Stimulated activated CD8-positive, alpha-beta memory T cell treated with anti-CD3 and anti-CD28 coated beads, Interleukin-15, amount 100 ng/mL, for 4 hours (primary cell): ENCODE data around the gene MCCC1.

Experiments
- DNase-seq, 2 donors: peaks; one replicate each; pipeline ENCODE4 v3.0.0-alpha.2; 2020; ENCODE audit warnings: low read depth in 2 of 2

MCCC1 gene

DNA sequence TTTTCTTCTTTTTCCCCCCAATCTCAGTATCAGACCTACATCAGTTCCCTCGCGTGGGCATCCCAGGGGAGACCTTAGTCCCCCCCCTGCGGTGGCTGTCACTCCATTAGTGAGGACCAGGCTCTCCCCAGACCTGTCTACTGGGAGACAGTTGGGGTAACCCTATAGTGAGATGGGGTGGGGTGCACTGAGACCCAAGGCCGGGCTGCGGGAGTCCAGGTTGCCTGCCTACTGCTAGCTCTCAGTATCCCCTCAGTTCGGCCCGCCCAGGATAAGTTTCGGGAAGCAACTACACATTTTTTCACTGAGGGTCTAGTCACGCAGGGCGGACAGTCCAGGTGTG lies 118.3 kb downstream of the MCCC1 start:
- DNase-seq = no peak

DNA sequence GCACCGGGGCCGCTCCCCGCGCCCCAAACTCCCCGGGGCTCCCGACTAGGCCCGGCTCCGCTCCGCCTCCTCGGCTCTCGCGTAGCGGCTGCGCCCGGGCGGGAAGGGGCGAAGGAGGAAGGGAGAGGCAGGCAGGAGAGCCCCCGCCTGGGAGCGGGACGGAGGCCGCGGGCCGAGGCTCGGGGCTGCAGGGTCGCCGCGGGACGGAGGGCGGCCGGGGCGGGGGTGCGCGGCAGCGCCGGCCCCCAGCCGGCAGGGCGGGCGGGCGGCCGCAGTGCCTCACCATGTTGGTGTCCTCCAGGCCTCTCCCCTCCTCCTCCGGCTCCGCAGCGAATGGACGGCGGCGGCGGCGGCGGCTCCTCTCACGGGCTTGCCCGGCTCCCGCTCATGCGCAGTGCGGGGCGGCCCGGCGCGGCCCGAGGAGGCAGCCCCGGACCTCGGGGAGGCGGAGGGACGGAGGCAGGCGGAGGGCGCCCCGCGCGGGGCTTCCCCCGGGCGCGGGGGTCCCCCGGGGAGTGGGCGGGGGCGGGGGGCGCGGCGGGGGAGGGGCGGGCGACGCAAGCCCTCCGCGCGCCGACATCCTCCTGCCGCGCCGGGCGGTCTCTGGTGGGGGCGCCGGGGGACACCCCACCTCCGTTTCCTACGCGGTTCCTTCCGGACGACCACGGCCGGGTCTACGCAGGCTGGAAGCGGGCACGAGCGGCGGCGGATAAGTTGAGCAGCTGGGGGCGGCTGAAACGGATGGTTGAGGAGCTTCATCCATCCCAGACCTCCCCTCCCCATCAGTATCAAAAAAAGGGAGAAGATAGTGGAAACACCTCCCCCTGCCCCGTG lies 118.9 kb downstream of the MCCC1 start, which contains the start of gene DCUN1D1:
DCUN1D1 (minus strand) TSS at position 335 of the 834 bp plus-strand sequence; CDS start at position 286, 49 bp downstream.
- peak; percentile 70 to 77 for DNase-seq

DNA sequence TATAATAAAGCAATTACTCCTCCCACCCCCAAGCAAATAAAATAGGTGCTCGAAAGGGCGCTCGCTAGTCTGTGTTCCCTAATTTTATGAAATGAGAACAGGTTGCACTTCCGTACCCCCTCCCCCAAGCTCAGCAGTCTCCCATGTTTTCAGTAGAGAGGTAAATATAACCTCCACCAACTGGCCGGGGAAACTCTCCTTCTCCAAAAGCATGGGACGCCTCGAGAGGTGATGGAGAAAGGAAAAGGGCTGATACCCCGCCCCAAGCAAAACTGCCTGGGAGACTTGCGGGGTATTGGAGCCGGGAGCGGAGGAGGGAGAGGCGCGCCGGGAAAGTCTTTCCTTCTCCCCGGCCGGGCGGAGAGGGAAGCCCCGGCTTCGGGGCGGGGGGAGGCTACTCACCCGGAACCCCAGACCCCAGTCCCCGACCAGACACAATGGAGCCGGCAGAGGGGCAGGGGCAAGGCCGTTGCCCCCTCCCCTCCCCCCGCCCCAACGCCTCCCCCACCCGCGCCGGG lies 119.6 kb downstream of the MCCC1 start:
- DNase-seq = peak in 1 of 2 donors; percentile 3

DNA sequence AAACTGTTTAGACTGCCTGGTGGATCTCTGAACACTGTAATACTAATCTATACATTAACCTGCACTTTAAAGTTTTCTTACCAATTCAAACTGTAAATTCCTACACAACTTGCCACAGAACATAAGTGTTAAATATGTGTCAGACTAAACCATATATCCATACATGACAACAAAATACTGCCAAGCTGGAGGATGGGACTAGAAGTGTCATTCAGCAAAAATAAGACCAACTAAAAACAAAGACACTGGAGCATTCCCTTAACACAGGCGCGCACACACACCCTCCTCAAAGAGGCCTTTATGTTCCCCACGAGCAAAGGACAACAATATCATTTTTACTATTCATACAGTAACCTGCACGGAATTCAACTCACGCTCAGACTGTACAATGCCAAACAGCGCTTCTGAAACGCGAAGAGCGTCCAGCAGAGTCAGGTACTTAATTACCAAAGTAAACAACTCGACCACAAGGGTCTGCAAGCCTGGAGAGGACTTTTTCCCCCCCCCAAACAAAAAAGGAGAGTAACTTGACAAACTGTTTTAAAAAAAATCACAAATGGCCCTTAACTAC lies 120.1 kb downstream of the MCCC1 start:
- no peak for DNase-seq

DNA sequence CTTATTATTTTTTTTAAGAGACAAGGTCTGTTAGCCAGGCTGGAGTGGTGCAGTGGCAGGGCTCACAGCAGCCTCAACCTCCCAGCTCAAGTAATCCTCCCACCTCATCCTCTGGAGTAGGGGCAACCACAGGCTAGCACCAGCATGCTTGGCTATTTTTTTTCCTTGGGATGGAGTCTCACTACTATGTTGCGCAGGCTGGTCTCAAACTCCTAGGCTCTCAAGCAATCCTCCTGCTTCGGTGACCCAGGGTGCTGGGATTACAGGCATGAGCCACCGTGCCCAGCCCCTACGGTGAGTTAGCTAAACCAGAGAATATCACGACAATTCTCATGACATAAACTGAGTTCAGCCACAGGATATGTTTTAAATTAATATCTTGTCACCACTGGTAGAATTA lies 120.9 kb downstream of the MCCC1 start:
- DNase-seq = no peak

DNA sequence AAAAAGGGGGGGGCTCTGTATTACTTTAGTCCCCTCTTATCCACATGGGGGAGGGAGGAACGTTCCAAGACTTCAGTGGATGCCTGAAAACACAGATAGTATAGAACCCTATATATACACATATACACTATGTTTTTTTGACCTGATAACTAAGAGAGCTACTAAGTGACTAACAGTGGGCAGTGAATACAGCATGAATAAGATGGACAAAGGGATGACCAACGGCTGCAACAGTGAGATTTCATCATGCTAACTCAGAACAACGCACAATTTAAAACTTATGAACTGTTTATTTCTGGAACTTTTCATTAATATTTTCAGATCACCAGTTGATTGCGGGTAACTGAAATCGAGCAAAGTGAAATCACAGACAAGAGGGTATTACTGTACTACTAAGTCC lies 126.2 kb downstream of the MCCC1 start:
- DNase-seq = no peak

DNA sequence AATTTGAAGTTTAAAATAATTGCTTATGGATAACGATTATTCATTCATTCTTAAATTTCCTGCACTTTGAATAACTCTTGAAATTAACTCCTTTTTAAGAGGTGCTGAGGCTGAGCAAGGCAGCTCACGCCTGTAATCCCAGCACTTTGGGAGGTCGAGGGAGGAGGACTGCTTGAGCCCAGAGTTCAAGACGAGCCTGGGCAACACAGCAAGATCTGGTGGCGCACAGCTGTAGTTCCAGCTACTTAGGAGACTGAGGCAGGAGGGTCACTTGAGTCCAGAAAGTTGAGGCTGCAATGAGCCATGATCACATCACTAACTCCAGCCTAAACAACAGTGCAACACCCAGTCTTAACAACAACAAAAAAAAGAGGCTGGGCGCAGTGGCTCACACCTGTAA lies 126.9 kb downstream of the MCCC1 start:
- no peak for DNase-seq

DNA sequence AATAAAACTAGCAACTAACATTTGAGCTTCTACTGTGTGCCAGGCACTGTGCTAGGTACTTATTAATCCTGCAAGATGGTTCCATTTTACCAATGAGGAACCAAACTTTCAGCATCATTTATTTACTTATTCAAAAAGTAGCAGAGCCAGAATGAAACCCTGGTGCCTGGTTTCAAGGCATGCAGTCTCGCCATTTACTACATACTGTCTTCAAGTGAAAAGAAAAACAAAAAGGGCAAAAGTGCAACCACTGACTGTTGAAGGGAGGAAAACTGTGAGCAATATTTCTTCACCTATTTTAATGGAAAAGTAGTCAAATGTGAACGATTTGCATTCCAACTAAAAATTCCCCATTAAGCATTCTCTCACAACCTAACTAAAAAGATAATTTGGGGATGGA lies 127.7 kb downstream of the MCCC1 start:
- no peak for DNase-seq

DNA sequence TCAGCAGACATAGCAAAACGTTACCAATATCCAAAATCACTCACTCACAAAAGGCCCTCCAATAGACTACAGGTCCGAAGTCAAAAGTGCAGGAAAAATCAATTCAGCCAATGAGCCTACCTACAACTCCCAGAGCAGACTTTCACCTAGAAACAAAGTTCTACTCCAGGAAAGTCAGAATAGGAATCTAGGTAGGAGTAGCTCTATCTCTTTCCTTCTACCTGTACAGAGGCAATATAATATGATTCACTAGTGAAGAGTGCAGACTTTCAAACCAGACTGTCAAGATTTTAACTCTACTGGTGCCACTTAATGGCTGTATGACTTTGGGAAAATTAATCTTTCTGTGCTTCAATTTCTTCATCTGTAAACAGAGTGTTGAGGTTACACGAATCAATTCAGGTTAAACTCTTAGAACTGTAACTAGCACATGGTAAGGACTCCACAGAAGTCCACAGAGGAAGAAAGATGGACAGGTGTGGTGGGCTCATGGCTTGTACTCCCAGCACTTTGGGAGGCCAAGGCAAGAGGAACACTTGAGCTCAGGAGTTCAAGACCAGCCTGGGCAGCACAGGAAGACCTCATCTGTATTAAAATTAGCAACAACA lies 128.4 kb downstream of the MCCC1 start:
- DNase-seq = no peak

DNA sequence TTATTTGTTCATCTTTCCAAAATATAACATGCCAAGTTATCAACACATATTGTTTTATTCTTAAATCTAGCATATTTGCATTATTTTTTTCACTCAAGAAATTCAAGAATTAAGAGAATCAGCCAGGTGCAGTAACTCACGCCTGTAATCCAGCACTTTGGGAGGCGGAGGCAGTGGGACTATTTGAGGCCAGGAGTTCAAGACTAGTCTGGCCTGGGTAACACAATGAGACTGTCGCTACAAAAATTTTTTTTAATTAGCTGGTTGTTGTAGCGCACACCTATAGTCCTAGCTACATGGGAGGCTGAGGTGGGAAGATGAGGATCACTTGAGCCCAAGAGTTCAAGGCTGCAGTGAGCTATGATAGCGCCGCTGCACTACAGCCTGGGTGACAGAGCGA lies 129.4 kb downstream of the MCCC1 start:
- DNase-seq = no peak

DNA sequence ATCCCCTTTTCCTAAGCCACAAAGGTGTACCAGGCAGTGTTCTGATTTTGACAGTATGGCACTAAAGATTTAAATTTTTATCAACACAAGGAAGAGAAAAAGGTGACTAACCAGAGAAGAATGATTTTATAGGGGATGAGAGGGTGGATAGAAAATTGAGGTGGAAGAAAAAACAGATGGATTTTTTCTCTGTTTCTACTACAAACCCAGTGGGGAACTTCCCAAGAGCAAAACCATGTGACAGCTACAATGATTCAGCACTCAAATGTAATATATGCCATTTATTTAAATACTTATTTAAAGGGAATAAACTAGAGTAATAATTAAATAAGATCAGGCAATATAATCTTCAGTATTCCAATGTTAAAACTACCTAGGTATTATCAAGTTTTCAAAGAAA lies 130.0 kb downstream of the MCCC1 start:
- no peak for DNase-seq

DNA sequence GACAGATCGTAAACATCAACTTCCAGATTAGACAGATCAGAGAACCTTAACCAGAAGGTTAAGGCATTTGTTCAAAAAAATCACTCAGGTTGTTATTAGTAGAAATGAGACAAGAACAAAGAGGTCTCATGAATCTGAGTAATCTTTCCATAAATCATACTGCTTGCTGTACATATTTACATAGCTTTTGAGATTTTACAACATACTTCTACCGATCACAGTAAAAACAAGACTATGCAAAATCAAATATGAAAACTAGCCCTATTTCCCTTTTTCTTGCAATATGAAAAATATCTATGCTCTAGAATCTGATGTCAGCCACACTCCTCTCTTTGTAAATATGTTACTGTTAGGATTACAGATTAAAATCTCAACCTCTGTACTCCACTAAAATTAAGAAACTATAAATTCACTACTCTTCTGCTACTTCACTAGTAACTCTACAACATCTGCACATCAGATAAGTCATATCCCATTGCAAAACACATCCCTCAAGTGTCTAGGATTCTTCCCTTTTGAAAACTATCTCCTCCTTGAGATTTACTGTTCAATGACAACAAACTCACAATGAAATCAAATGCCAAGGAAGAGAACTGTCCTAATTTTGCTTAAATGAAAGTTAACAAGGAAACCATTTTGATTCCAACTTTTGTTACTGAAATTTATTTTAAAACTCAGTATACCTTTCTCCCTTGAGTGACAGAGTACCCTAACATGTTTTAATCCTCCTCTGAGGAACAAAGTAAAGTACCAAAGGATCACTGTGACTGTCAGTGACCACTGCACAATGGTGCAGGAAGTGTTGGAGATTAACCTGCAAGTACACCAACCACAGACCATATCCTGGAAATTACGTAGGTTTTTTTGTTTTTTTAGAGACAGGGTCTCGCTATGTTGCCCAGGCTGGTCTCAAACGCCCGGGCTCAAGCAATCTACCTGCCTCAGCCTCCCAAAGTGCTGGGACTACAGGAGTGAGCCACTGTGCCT lies 131.8 kb downstream of the MCCC1 start:
- DNase-seq = no peak

DNA sequence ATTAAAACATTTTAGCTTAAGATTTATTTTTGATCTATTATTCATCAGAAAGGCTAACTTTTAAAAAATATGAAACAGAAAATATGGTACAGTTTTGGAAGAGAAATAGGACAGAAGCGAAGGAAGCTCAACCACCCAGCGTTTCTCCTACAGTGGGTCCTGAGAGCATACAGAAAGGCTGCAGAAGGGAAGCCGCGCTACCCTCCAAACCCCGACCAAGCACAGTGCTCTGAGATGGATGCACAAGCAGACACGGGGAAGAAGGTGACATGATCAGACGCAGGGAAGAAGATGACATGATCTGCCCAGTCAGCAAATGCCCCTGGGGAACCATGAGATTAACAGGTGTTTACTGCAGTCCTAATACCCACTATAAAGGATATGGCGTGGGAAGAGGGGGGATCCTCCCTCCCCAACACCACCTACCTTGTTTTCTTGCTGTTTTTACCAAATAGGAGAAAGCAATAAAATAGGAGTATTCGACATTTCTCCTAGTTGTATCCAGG lies 133.4 kb downstream of the MCCC1 start:
- DNase-seq = no peak
